A549 (cell line): ENCODE results near the gene ITIH5.

Experiments
- CHD4 ChIP-seq: fragments of 200-600 bp; sonication (generic); IDR thresholded peaks from 2 replicates; pipeline ENCODE4 v1.6.1; 2016; ENCODE audit warnings: antibody characterized with exemption, mild to moderate bottlenecking, borderline replicate concordance
- CTCF ChIP-seq: fragments of >200 bp; sonication (Bioruptor Twin); formaldehyde crosslinking; IDR thresholded peaks from 3 replicates; pipeline ENCODE4 v1.5.1; 2016
- JUN ChIP-seq, 2 experiments: fragments of >200 bp; sonication (Bioruptor Twin); formaldehyde crosslinking; IDR thresholded peaks; 2 replicates in 1 of 2; 3 replicates in 1 of 2; pipeline ENCODE4 v1.6.1; 2016 to 2017
- KDM5A ChIP-seq: fragments of 200-600 bp; sonication (generic); IDR thresholded peaks from 2 replicates; pipeline ENCODE4 v1.6.1; 2016; ENCODE audit warnings: antibody characterized with exemption, mild to moderate bottlenecking
- MAFK ChIP-seq: fragments of 450-650 bp; IDR thresholded peaks from 2 replicates; pipeline ENCODE4 v1.6.1; 2014; ENCODE audit not compliant: partially characterized antibody
- RCOR1 ChIP-seq: fragments of 150-350 bp; IDR thresholded peaks from 2 replicates; pipeline ENCODE4 v1.6.1; 2014; ENCODE audit warnings: antibody characterized with exemption, low read length, low read depth
- REST ChIP-seq: fragments of 200-600 bp; sonication (generic); IDR thresholded peaks from 2 replicates; pipeline ENCODE4 v1.6.1; 2016; ENCODE audit warnings: antibody characterized with exemption, mild to moderate bottlenecking, moderate library complexity
- SMC3 ChIP-seq: fragments of >200 bp; sonication (Bioruptor Twin); formaldehyde crosslinking; IDR thresholded peaks from 3 replicates; pipeline ENCODE4 v1.6.1; 2018; ENCODE audit warnings: inconsistent platforms

- TF ChIP-seq CTCF (no peak), REST (no peak), SMC3 (no peak), MAFK (no peak), CHD4 (no peak), RCOR1 (no peak), KDM5A (no peak), JUN (IDR thresholded peaks at IDR 0.05) (no peak)
Measured at GRCh38 chr10:7544203-7544602, 122.6 kb downstream of the ITIH5 start.
